Keratinocyte (primary cell): ENCODE measurements around the gene TMEM187. TPM values are rescaled to one million over a fixed set of nuclear protein-coding genes. Genes with fewer than 3 reads are reported as not detected.

Source experiments
- DNase-seq: peaks from one replicate; pipeline ENCODE4 v3.0.0-alpha.2; 2011; ENCODE audit warnings: low read depth, missing footprints, low spot score
- FAIRE-seq: peaks from 2 replicates; lab custom pipeline; 2011; peaks lifted over from hg19 to GRCh38; lab: Jason Lieb, UNC
- H2AFZ ChIP-seq: 2 replicates; pipeline ENCODE4 v1.6.0; 2012; ENCODE audit warnings: low read length, control low read depth, inconsistent platforms; ENCODE audit not compliant: control insufficient read depth
- H3K27ac ChIP-seq: 2 replicates; pipeline ENCODE4 v1.5.1; 2011; ENCODE audit warnings: low read length; ENCODE audit not compliant: control insufficient read depth, insufficient read depth
- H3K27me3 ChIP-seq: 3 replicates; pipeline ENCODE4 v1.6.0; 2011; ENCODE audit warnings: low read length; ENCODE audit not compliant: control insufficient read depth, insufficient read depth; ENCODE audit errors: extremely low read depth
- H3K36me3 ChIP-seq, 2 experiments: 2 replicates in 1 of 2; 3 replicates in 1 of 2; pipeline ENCODE4 v1.5.1; 2011; ENCODE audit warnings: low read length in 2 of 2, mild to moderate bottlenecking in 1 of 2; ENCODE audit not compliant: control insufficient read depth in 2 of 2, insufficient read depth in 2 of 2; ENCODE audit errors: extremely low read depth in 1 of 2
- H3K4me1 ChIP-seq: 3 replicates; pipeline ENCODE4 v1.5.1; 2011; ENCODE audit warnings: low read length; ENCODE audit not compliant: control insufficient read depth, insufficient read depth; ENCODE audit errors: extremely low read depth
- H3K4me2 ChIP-seq: 3 replicates; pipeline ENCODE4 v1.6.0; 2011; ENCODE audit warnings: low read depth, low read length; ENCODE audit not compliant: control insufficient read depth, insufficient read depth; ENCODE audit errors: extremely low read depth
- H3K4me3 ChIP-seq, 3 experiments: fragments of 200-600 bp in 1 of 3; sonication (generic) in 1 of 3; 2 replicates in 2 of 3; 3 replicates in 1 of 3; pipeline ENCODE4 v1.5.1; 2011 to 2016; ENCODE audit warnings: low read length in 3 of 3, mild to moderate bottlenecking in 3 of 3, control low read depth in 2 of 3, inconsistent platforms in 1 of 3, low read depth in 1 of 3, mixed read lengths in 1 of 3, mixed run types in 1 of 3, moderate library complexity in 1 of 3; ENCODE audit not compliant: control insufficient read depth in 2 of 3, insufficient read depth in 2 of 3; ENCODE audit errors: extremely low read depth in 1 of 3
- H3K79me2 ChIP-seq: 2 replicates; pipeline ENCODE4 v1.6.0; 2012; ENCODE audit warnings: low read length; ENCODE audit not compliant: control insufficient read depth, insufficient read depth
- H3K9ac ChIP-seq: 3 replicates; pipeline ENCODE4 v1.6.0; 2011; ENCODE audit warnings: low read length; ENCODE audit not compliant: control insufficient read depth, insufficient read depth; ENCODE audit errors: extremely low read depth
- H3K9me1 ChIP-seq: 3 replicates; pipeline ENCODE4 v1.6.0; 2011; ENCODE audit warnings: low read length; ENCODE audit not compliant: control insufficient read depth, insufficient read depth; ENCODE audit errors: extremely low read depth
- H3K9me3 ChIP-seq: 2 replicates; pipeline ENCODE4 v1.5.1; 2012; ENCODE audit warnings: low read depth, low read length; ENCODE audit not compliant: control insufficient read depth
- H4K20me1 ChIP-seq: 3 replicates; pipeline ENCODE4 v1.6.0; 2011; ENCODE audit warnings: low read length; ENCODE audit not compliant: control insufficient read depth, insufficient read depth; ENCODE audit errors: extremely low read depth
- CTCF ChIP-seq, 3 experiments: IDR thresholded peaks in 1 of 3; conservative IDR thresholded peaks in 1 of 3; optimal IDR thresholded peaks in 1 of 3; 2 replicates in 2 of 3; 3 replicates in 1 of 3; pipeline versions ENCODE3 to v1.5.1; 2011; ENCODE audit warnings: low read length in 3 of 3, mild to moderate bottlenecking in 3 of 3, moderate library complexity in 2 of 3, control low read depth in 1 of 3, inconsistent platforms in 1 of 3; ENCODE audit not compliant: insufficient read depth in 2 of 3; ENCODE audit errors: extremely low read depth in 1 of 3
- EZH2 ChIP-seq: IDR thresholded peaks from one replicate; pipeline ENCODE4 v1.6.1; 2012; ENCODE audit warnings: inconsistent platforms, mild to moderate bottlenecking, low read length, moderate library complexity
- dilution Hi-C: fragments of 300-500 bp; cut with MboI; formaldehyde crosslinking; loops from one replicate; pipeline ENCODE4 v1.7.0; 2020; ENCODE audit warnings: low sequenced_read_pairs; ENCODE audit not compliant: extremely low pct_ligation_motif_present
- polyA plus RNA-seq, 5 experiments: library from polyadenylated mRNA; depleted of rRNA in 3 of 5; stranded (reverse) in 3 of 5; stranded (forward) in 1 of 5; unstranded in 1 of 5; fragments of >200 nt; gene quantifications; 1 replicate in 1 of 5; 2 replicates in 3 of 5; 3 replicates in 1 of 5; pipeline versions ENCODE4 v1.2.1 to v1.2.3, GENCODE V29; 2011 to 2012; ENCODE audit warnings: missing spikeins in 2 of 5, low read depth in 1 of 5, low replicate concordance in 1 of 5

TMEM187 gene
- polyA plus RNA-seq, 1 donor (not counting 4 experiments of a cell fraction or from before 2014, with no cell fraction given) = 6.6 TPM

- DNase-seq (no peak), FAIRE-seq (no peak)
- H3K27ac ChIP-seq = no peak overlapping the region
- peak overlapping the region; percentile 75 for H3K4me2 ChIP-seq
- H3K36me3 ChIP-seq = peaks cover 0 to 8% of the 10 kb centered on the region in 2 experiments
- H3K9me3 ChIP-seq = no peaks in the 10 kb centered on the region
- no peaks in the 10 kb centered on the region for H4K20me1 ChIP-seq
- TF ChIP-seq EZH2 (no peak), CTCF (optimal IDR thresholded peaks at IDR 0.05 in 1 of 3, IDR thresholded peaks at IDR 0.05 in 1 of 3, conservative IDR thresholded peaks at IDR 0.05 in 1 of 3; ENCODE audit: extremely low read depth in 1 of 3, insufficient read depth in 2 of 3, low read length in 3 of 3) (no peak)
- H3K4me1 ChIP-seq = peaks cover 12% of the 10 kb centered on the region
- no peak overlapping the region for H2AFZ ChIP-seq
- no peaks in the 10 kb centered on the region for H3K9me1 ChIP-seq
- peak overlapping the region in 2 of 3 experiments; percentile 53 to 57 for H3K4me3 ChIP-seq
- no peaks in the 10 kb centered on the region for H3K27me3 ChIP-seq
- H3K9ac ChIP-seq = peak overlapping the region; percentile 15
- dilution Hi-C loops = no loop called here
- peaks cover 22% of the 10 kb centered on the region for H3K79me2 ChIP-seq
Measured at GRCh38 chrX:154017766-154018517, 45.4 kb downstream of the TMEM187 start.

GRCh38 chrX:154018518-154019060 lies 46.0 kb downstream of the TMEM187 start:
- Histone ChIP-seq H3K79me2 (peaks cover 22% of the 10 kb centered on the region), H3K4me3 (peak overlapping the region; percentile 52 to 57 (median 53)), H4K20me1 (no peaks in the 10 kb centered on the region), H3K27ac (peak overlapping the region; percentile 39), H3K4me1 (peaks cover 12% of the 10 kb centered on the region), H3K9me1 (no peaks in the 10 kb centered on the region), H3K27me3 (no peaks in the 10 kb centered on the region), H3K9me3 (no peaks in the 10 kb centered on the region), H3K36me3 (peaks cover 0 to 8% of the 10 kb centered on the region in 2 experiments), H3K9ac (peak overlapping the region; percentile 85), H2AFZ (no peak overlapping the region), H3K4me2 (peak overlapping the region; percentile 75)
- DNase-seq = no peak
- dilution Hi-C loops = no loop called here
- FAIRE-seq = no peak
- TF ChIP-seq CTCF (optimal IDR thresholded peaks at IDR 0.05 in 1 of 3, IDR thresholded peaks at IDR 0.05 in 1 of 3, conservative IDR thresholded peaks at IDR 0.05 in 1 of 3; ENCODE audit: extremely low read depth in 1 of 3, insufficient read depth in 2 of 3, low read length in 3 of 3) = no peak
- TF ChIP-seq EZH2 = no peak
